CD4-positive, alpha-beta T cell (primary cell): ENCODE measurements around the gene PRKAG3. TPM values are rescaled to one million over a fixed set of nuclear protein-coding genes. Genes with fewer than 3 reads are reported as not detected.

Source experiments
- ATAC-seq: fragments of 200-7000 bp; cut with Tn5 transposase; one replicate; pipeline ENCODE4 v1.10.0; 2022; ENCODE audit warnings: mild to moderate bottlenecking; ENCODE audit not compliant: poor library complexity
- CTCF ChIA-PET: fragments of 350-600 bp; sonication (Branson Sonifier 250); formaldehyde crosslinking; loops from one replicate; lab custom pipeline; 2021; ENCODE audit warnings: antibody characterized with exemption, inconsistent platforms; lab: Charles Lee
- POLR2A ChIA-PET: fragments of 350-600 bp; sonication (Branson Sonifier 250); formaldehyde crosslinking; loops from one replicate; lab custom pipeline; 2021; ENCODE audit warnings: antibody characterized with exemption, inconsistent platforms; lab: Charles Lee
- DNase-seq, 14 experiments: peaks; one replicate each; pipeline ENCODE4 v3.0.0-alpha.2; 2013 to 2020; ENCODE audit warnings: mixed read lengths in 2 of 14
- H3K27ac ChIP-seq, 2 donors: one replicate each; pipeline versions ENCODE4 v1.5.1 to v1.7.0; 2013; ENCODE audit warnings: low read length in 2 of 2, low read depth in 1 of 2, mild to moderate bottlenecking in 1 of 2
- H3K27me3 ChIP-seq, 2 experiments: 1 replicate in 1 of 2; 2 replicates in 1 of 2; pipeline versions ENCODE4 v1.6.1 to v1.7.0; 2013; ENCODE audit warnings: low read length in 2 of 2, control low read depth in 1 of 2, mild to moderate bottlenecking in 1 of 2, moderate library complexity in 1 of 2; ENCODE audit not compliant: insufficient read depth in 2 of 2, control insufficient read depth in 1 of 2
- H3K36me3 ChIP-seq: one replicate; pipeline ENCODE4 v1.6.1; 2013; ENCODE audit warnings: low read length, control low read depth; ENCODE audit not compliant: insufficient read depth
- H3K4me1 ChIP-seq: one replicate; pipeline ENCODE4 v1.6.1; 2013; ENCODE audit warnings: low read length, control low read depth; ENCODE audit not compliant: insufficient read depth
- H3K4me3 ChIP-seq: one replicate; pipeline ENCODE4 v1.5.1; 2013; ENCODE audit warnings: mild to moderate bottlenecking, low read length, moderate library complexity
- H3K9me3 ChIP-seq, 2 experiments: 1 replicate in 1 of 2; 2 replicates in 1 of 2; pipeline versions ENCODE4 v1.6.1 to v1.7.0; 2013; ENCODE audit warnings: low read length in 2 of 2, mild to moderate bottlenecking in 2 of 2, control low read depth in 1 of 2, moderate library complexity in 1 of 2; ENCODE audit not compliant: control insufficient read depth in 1 of 2, insufficient read depth in 1 of 2
- H3K27ac Mint-ChIP-seq: one replicate; pipeline ENCODE4 v1.8.0; 2020; ENCODE audit warnings: mixed read lengths
- H3K27me3 Mint-ChIP-seq: one replicate; pipeline ENCODE4 v1.8.0; 2021; ENCODE audit warnings: mixed read lengths
- H3K36me3 Mint-ChIP-seq: one replicate; pipeline ENCODE4 v1.8.0; 2021; ENCODE audit warnings: low read depth, mixed read lengths
- H3K4me1 Mint-ChIP-seq: one replicate; pipeline ENCODE4 v1.8.0; 2021; ENCODE audit warnings: low read depth, mixed read lengths
- H3K4me3 Mint-ChIP-seq: one replicate; pipeline ENCODE4 v1.8.0; 2020; ENCODE audit warnings: mild to moderate bottlenecking, mixed read lengths
- H3K9me3 Mint-ChIP-seq: one replicate; pipeline ENCODE4 v1.8.0; 2020; ENCODE audit warnings: mixed read lengths
- intact Hi-C, 2 experiments: fragments of 100-400 bp; cut with DNase I in 1 of 2; cut with micrococcal nuclease in 1 of 2; formaldehyde crosslinking; loops; one replicate each; pipeline versions ENCODE4 v1.15.1 to v1.9.0; 2023 to 2025; cut with DNase I, micrococcal nuclease
- total RNA-seq, 174 experiments: library from RNA in 2 of 174; stranded (reverse) in 2 of 174; gene quantifications; one replicate each; pipeline ENCODE4 v1.2.3 and lab custom pipeline; 2021 to 2026
- TF ChIP-seq, protein P1 (sequence below): fragments of 200-600 bp; IDR thresholded peaks from one replicate; pipeline ENCODE4 v1.8.0; 2022; ENCODE audit warnings: antibody characterized with exemption, mild to moderate bottlenecking

PRKAG3 gene
- total RNA-seq, 2 experiments from 2014 or later: not detected

DNA sequence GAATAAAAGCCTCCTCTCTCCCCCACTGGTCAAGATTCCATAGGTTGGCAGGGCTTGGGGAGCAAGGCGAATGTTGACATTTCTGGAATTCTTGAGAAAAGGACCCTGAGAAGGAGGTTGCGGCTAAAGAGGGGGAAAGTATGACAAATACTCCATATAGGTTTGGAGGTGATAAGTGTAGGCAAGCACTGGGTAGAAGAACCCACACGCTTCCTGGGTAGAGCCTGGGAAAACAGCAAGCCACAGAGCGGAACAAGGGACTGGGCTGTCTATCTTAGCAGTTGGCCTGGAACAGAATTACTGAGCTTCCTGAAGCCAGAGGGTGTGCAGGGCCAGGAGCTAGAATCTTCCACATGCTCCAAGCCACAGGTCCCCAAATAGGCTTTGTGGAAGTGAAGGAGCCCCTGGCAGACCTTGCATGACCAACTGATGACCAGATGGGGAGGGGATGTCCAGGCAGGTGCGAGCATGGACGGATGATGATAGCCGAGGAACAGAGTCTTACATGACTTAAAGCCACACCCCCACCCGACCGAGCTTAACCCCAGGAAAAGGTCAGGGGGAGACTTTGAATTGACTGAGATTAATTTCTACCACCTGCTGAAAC, 9.9 kb downstream of the PRKAG3 start:
- Histone ChIP-seq H3K27ac (no peak overlapping the region), H3K36me3 (no peaks in the 10 kb centered on the region), H3K4me1 (no peaks in the 10 kb centered on the region), H3K27me3 (peaks cover 0 to under 1% of the 10 kb centered on the region in 2 experiments), H3K4me3 (no peak overlapping the region), H3K9me3 (no peaks in the 10 kb centered on the region)
- Mint-ChIP-seq H3K36me3 (no peaks in the 10 kb centered on the region), H3K4me1 (no peaks in the 10 kb centered on the region), H3K4me3 (no peak overlapping the region), H3K27me3 (peaks cover 7% of the 10 kb centered on the region), H3K27ac (no peak overlapping the region), H3K9me3 (no peaks in the 10 kb centered on the region)
- DNase-seq (no peak), ATAC-seq (no peak)
- ChIA-PET CTCF (no interaction called here), POLR2A (no interaction called here)
- intact Hi-C loops: no loop called here
- TF ChIP-seq, protein P1, sequence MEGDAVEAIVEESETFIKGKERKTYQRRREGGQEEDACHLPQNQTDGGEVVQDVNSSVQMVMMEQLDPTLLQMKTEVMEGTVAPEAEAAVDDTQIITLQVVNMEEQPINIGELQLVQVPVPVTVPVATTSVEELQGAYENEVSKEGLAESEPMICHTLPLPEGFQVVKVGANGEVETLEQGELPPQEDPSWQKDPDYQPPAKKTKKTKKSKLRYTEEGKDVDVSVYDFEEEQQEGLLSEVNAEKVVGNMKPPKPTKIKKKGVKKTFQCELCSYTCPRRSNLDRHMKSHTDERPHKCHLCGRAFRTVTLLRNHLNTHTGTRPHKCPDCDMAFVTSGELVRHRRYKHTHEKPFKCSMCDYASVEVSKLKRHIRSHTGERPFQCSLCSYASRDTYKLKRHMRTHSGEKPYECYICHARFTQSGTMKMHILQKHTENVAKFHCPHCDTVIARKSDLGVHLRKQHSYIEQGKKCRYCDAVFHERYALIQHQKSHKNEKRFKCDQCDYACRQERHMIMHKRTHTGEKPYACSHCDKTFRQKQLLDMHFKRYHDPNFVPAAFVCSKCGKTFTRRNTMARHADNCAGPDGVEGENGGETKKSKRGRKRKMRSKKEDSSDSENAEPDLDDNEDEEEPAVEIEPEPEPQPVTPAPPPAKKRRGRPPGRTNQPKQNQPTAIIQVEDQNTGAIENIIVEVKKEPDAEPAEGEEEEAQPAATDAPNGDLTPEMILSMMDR: no peak

DNA sequence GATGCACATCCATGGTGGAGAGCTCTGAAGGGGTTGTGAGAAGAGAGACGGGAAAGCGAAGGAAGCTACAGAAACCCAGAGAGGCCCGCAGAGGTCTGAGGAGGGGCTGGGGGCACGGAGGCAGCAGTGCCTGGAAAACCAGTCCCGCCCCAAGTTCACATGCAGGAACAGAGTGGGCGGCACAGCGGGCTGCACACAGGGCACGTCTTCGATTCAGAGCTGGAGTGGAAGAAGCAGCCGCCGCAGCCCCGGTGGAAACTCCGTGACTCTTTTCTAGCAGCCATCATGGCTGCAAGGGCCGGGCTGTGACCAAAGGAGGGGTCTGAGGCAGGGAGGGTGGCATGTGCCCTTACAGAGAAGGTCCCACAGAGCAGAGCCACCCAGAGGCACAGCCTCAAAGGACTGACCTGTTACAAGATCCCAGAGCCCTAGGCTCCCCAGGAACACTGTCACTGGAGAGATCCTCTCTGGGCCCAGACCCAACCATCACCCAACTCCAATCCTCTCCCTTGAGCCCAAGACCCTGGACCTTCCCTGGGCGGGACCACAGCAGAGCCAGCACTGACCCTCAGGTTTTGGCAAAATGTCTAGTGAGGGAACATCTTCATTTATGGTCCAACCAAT, 10.7 kb downstream of the PRKAG3 start:
- ATAC-seq (no peak), DNase-seq (no peak)
- Histone ChIP-seq H3K4me3 (no peak overlapping the region), H3K4me1 (no peaks in the 10 kb centered on the region), H3K9me3 (no peaks in the 10 kb centered on the region), H3K36me3 (no peaks in the 10 kb centered on the region), H3K27ac (no peak overlapping the region), H3K27me3 (peaks cover 0 to 2% of the 10 kb centered on the region in 2 experiments)
- H3K36me3 Mint-ChIP-seq: no peaks in the 10 kb centered on the region
- ChIA-PET POLR2A (no interaction called here), CTCF (interaction anchor here (1.2 kb wide), 1 partner anchor 237 kb away, joined by 3 read pairs; no protein-coding TSS in a partner anchor)
- no peak overlapping the region for H3K4me3 Mint-ChIP-seq
- no peaks in the 10 kb centered on the region for H3K4me1 Mint-ChIP-seq
- TF ChIP-seq, protein P1: no peak
- peaks cover 12% of the 10 kb centered on the region for H3K27me3 Mint-ChIP-seq
- H3K27ac Mint-ChIP-seq: no peak overlapping the region
- no peaks in the 10 kb centered on the region for H3K9me3 Mint-ChIP-seq
- intact Hi-C loops: no loop called here

DNA sequence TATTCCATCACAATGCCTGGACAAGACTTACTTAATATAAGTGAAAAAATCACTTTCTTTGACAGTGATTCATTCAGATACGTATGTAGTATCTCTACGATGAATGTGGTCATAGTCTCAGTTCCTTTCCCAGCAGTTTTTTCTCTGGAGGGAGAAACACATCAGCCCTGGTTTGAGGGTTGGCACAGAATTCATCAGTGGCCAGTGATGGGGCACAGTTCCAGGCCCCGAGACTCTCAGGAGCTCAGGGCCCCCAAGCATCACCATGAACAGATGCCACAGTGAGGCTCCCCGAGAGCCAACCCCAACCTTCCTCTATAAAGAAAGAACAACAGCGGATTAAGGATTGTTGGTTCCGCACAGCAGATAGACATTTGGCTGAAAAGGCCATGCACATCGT, 12.5 kb downstream of the PRKAG3 start:
- H3K27ac ChIP-seq: no peak overlapping the region
- H3K27me3 Mint-ChIP-seq: peaks cover 12% of the 10 kb centered on the region
- no peaks in the 10 kb centered on the region for H3K9me3 ChIP-seq
- peak in 1 of 14 experiments; percentile 25 for DNase-seq
- intact Hi-C loops: no loop called here
- H3K36me3 Mint-ChIP-seq: no peaks in the 10 kb centered on the region
- no peak for ATAC-seq
- ChIA-PET CTCF (no interaction called here), POLR2A (no interaction called here)
- no peak overlapping the region for H3K27ac Mint-ChIP-seq
- no peaks in the 10 kb centered on the region for H3K4me1 ChIP-seq
- H3K4me3 Mint-ChIP-seq: no peak overlapping the region
- peaks cover 0 to 2% of the 10 kb centered on the region in 2 experiments for H3K27me3 ChIP-seq
- H3K4me3 ChIP-seq: no peak overlapping the region
- no peaks in the 10 kb centered on the region for H3K9me3 Mint-ChIP-seq
- H3K4me1 Mint-ChIP-seq: no peaks in the 10 kb centered on the region
- H3K36me3 ChIP-seq: no peaks in the 10 kb centered on the region
- TF ChIP-seq, protein P1: no peak
